Measurements from ENCODE around the gene BAHCC1. TPM values are rescaled to one million over a fixed set of nuclear protein-coding genes. Genes with fewer than 3 reads are reported as not detected.

Gene BAHCC1
- total RNA-seq, 2 donors from 2014 or later, result 11.4 to 28.9 TPM

- H3K9me3 ChIP-seq, result no peaks in the 10 kb centered on the region
- peaks cover 25% of the 10 kb centered on the region for H3K4me1 ChIP-seq (replicated peaks)
- H3K27ac ChIP-seq, result peak overlapping the region; percentile 96 to 98
- 75% methylated on average over 17 of the region's 17 CpGs for WGBS
- no peak for DNase-seq (ENCODE audit: low spot score)
- no peaks in the 10 kb centered on the region for H3K36me3 ChIP-seq
- intact Hi-C loops (cut with DNase I), result loop anchor here (5.0 kb wide), 1 partner anchor 133 kb away; no protein-coding TSS in a partner anchor
- H3K27me3 ChIP-seq (replicated peaks; ENCODE audit: insufficient read depth), result no peaks in the 10 kb centered on the region
- TF ChIP-seq POLR2AphosphoS5 (IDR thresholded peaks at IDR 0.05), result no peak
- TF ChIP-seq CTCF (IDR thresholded peaks at IDR 0.05), result no peak
- no peak for TF ChIP-seq POLR2A (IDR thresholded peaks at IDR 0.05)
- H3K4me3 ChIP-seq, result no peak overlapping the region
Measured at GRCh38 chr17:81390029-81390872, 5.0 kb upstream of the BAHCC1 start.

GRCh38 chr17:81390873-81391255 lies 4.4 kb upstream of the BAHCC1 start:
- Histone ChIP-seq H3K4me3 (no peak overlapping the region), H3K27ac (peak overlapping the region; percentile 96 to 99), H3K9me3 (no peaks in the 10 kb centered on the region), H3K36me3 (no peaks in the 10 kb centered on the region), H3K27me3 (replicated peaks; ENCODE audit: insufficient read depth) (no peaks in the 10 kb centered on the region), H3K4me1 (replicated peaks) (peaks cover 25% of the 10 kb centered on the region)
- 94% methylated on average over 13 of the region's 13 CpGs for WGBS
- TF ChIP-seq CTCF (IDR thresholded peaks at IDR 0.05), result no peak
- TF ChIP-seq POLR2A (IDR thresholded peaks at IDR 0.05), result no peak
- no peak for TF ChIP-seq POLR2AphosphoS5 (IDR thresholded peaks at IDR 0.05)
- intact Hi-C loops (cut with DNase I), result loop anchor here (5.0 kb wide), 1 partner anchor 134 kb away; no protein-coding TSS in a partner anchor
- no peak for DNase-seq (ENCODE audit: low spot score)

GRCh38 chr17:81391293-81391935 lies 3.8 kb upstream of the BAHCC1 start:
- TF ChIP-seq POLR2AphosphoS5 (IDR thresholded peaks at IDR 0.05) (no peak), CTCF (IDR thresholded peaks at IDR 0.05) (no peak), POLR2A (IDR thresholded peaks at IDR 0.05) (no peak)
- Histone ChIP-seq H3K27ac (peak overlapping the region; percentile 96 to 99), H3K27me3 (replicated peaks; ENCODE audit: insufficient read depth) (no peaks in the 10 kb centered on the region), H3K4me3 (peak overlapping the region in 1 of 2 donors; percentile 97), H3K36me3 (no peaks in the 10 kb centered on the region), H3K4me1 (replicated peaks) (peaks cover 19% of the 10 kb centered on the region), H3K9me3 (no peaks in the 10 kb centered on the region)
- DNase-seq (ENCODE audit: low spot score), result no peak
- 73% methylated on average over 10 of the region's 10 CpGs for WGBS
- intact Hi-C loops (cut with DNase I), result loop anchor here (5.0 kb wide), 1 partner anchor 134 kb away; no protein-coding TSS in a partner anchor

- Histone ChIP-seq H3K27me3 (replicated peaks; ENCODE audit: insufficient read depth) (no peaks in the 10 kb centered on the region), H3K4me1 (replicated peaks) (peaks cover 18% of the 10 kb centered on the region), H3K27ac (peak overlapping the region; percentile 96 to 99), H3K36me3 (no peaks in the 10 kb centered on the region), H3K4me3 (peak overlapping the region; percentile 88 to 97), H3K9me3 (no peaks in the 10 kb centered on the region)
- WGBS, result 9% methylated on average over 34 of the region's 34 CpGs
- peak; percentile 30 for TF ChIP-seq POLR2AphosphoS5 (IDR thresholded peaks at IDR 0.05)
- TF ChIP-seq CTCF (IDR thresholded peaks at IDR 0.05), result no peak
- DNase-seq (ENCODE audit: low spot score), result no peak
- intact Hi-C loops (cut with DNase I), result loop anchor here (5.0 kb wide), 1 partner anchor 135 kb away; no protein-coding TSS in a partner anchor
Measured at GRCh38 chr17:81391936-81392908, 3.0 kb upstream of the BAHCC1 start.

Data from prostate gland (tissue), 2 donors.